Omental fat pad (tissue), 4 donors: ENCODE results near the gene DLAT. TPM values are rescaled to one million over a fixed set of nuclear protein-coding genes. Genes with fewer than 3 reads are reported as not detected.
"Not testable (repeated sequence)": the region's sequence is repeated elsewhere in the genome, so short reads cannot be mapped to it uniquely, and the experiment has no call there.

Experiments used
- ATAC-seq: fragments of 150-250 bp; one replicate; pipeline ENCODE4 v1.9.1; 2016; ENCODE audit warnings: mild to moderate bottlenecking, moderate library complexity; ENCODE audit not compliant: low FRiP score
- DNase-seq: peaks from one replicate; pipeline ENCODE4 v3.0.0-alpha.2; 2019; ENCODE audit warnings: low spot score
- CTCF ChIP-seq, 3 donors: fragments of 450-650 bp; IDR thresholded peaks; one replicate each; pipeline ENCODE4 v1.5.1; 2016 to 2017; ENCODE audit warnings: antibody characterized with exemption in 3 of 3, mild to moderate bottlenecking in 3 of 3, moderate library complexity in 2 of 3
- total RNA-seq, 4 donors: library from RNA; depleted of rRNA; stranded (reverse); fragments of >200 nt; gene quantifications; one replicate each; pipeline ENCODE4 v1.1.0, GENCODE V29; 2016

The DLAT gene
- total RNA-seq, 4 donors from 2014 or later = 20.5 to 61.6 (median 36.1) TPM

- TF ChIP-seq CTCF (IDR thresholded peaks at IDR 0.05) = no peak
- ATAC-seq (no peak), DNase-seq (no peak)
Measured at GRCh38 chr11:112033902-112034301, 8.7 kb downstream of the DLAT start.

- no peak for DNase-seq
- no peak for TF ChIP-seq CTCF (IDR thresholded peaks at IDR 0.05)
- ATAC-seq = no peak
Measured at GRCh38 chr11:112037527-112037926, 12.3 kb downstream of the DLAT start.

- ATAC-seq (no peak), DNase-seq (no peak)
- no peak for TF ChIP-seq CTCF (IDR thresholded peaks at IDR 0.05)
Measured at GRCh38 chr11:112042161-112042960, 17.2 kb downstream of the DLAT start.

- DNase-seq (no peak), ATAC-seq (no peak)
Measured at GRCh38 chr11:112042961-112043304, 17.7 kb downstream of the DLAT start.

GRCh38 chr11:112044961-112045360 is 19.8 kb downstream of the DLAT start:
- no peak for DNase-seq
- ATAC-seq = no peak
- no peak for TF ChIP-seq CTCF (IDR thresholded peaks at IDR 0.05)

More at GRCh38 chr11:112042961-112043304, 17.7 kb downstream of the DLAT start:
- TF ChIP-seq CTCF (IDR thresholded peaks at IDR 0.05) = no peak

- ATAC-seq, DNase-seq: not testable (repeated sequence)
Measured at GRCh38 chr11:112046647-112047046, 21.4 kb downstream of the DLAT start.

GRCh38 chr11:112048256-112048655 is 23.0 kb downstream of the DLAT start:
- not testable (repeated sequence) for DNase-seq, ATAC-seq

- DNase-seq (no peak), ATAC-seq (no peak)
- TF ChIP-seq CTCF (IDR thresholded peaks at IDR 0.05) = no peak
Measured at GRCh38 chr11:112049777-112050176, 24.6 kb downstream of the DLAT start.
